GM13977 (cell line): ENCODE data around the gene ENTPD7.
"Not testable (repeated sequence)": the region's sequence is repeated elsewhere in the genome, so short reads cannot be mapped to it uniquely, and the experiment has no call there.

Source experiments
- DNase-seq: peaks from one replicate; pipeline ENCODE4 v3.0.0; 2012; ENCODE audit warnings: low spot score
- CTCF ChIP-seq: IDR thresholded peaks from 2 replicates; pipeline ENCODE4 v1.5.1; 2012; ENCODE audit warnings: mild to moderate bottlenecking, control low read depth; ENCODE audit not compliant: insufficient read depth; ENCODE audit errors: extremely low read depth, missing control alignments
- in situ Hi-C: fragments of 300-500 bp; cut with MboI; formaldehyde crosslinking; loops from one replicate; pipeline ENCODE4 v1.12.0; 2022; ENCODE audit warnings: low sequenced_read_pairs, low pct_unique_long_range_greater_than_20kb, mixed read lengths, inconsistent platforms; ENCODE audit not compliant: unreplicated experiment

Gene ENTPD7

GRCh38 chr10:99714446-99714845 is 55.1 kb downstream of the ENTPD7 start:
- in situ Hi-C loops, result loop anchor here (25.0 kb wide), 1 partner anchor 277 kb away; the partner anchor contains the start of gene GOT1
- no peak for TF ChIP-seq CTCF

GRCh38 chr10:99720387-99720786 is 61.1 kb downstream of the ENTPD7 start:
- TF ChIP-seq CTCF, result no peak
- in situ Hi-C loops, result loop anchor here (25.0 kb wide), 1 partner anchor 283 kb away; the partner anchor contains the start of gene GOT1

More at GRCh38 chr10:99714446-99714845, 55.1 kb downstream of the ENTPD7 start:
- no peak for DNase-seq

GRCh38 chr10:99730026-99730425 is 70.7 kb downstream of the ENTPD7 start:
- DNase-seq, result no peak
- in situ Hi-C loops, result no loop called here
- no peak for TF ChIP-seq CTCF

More at GRCh38 chr10:99720387-99720786, 61.1 kb downstream of the ENTPD7 start:
- DNase-seq, result no peak

- DNase-seq, result no peak
- in situ Hi-C loops, result no loop called here
- TF ChIP-seq CTCF, result no peak
Observed at GRCh38 chr10:99731306-99732032, 72.2 kb downstream of the ENTPD7 start.

GRCh38 chr10:99732033-99732842 is 72.9 kb downstream of the ENTPD7 start, which contains the start of the genes COX15 and CUTC:
COX15 (minus strand) TSS chr10:99732127; CDS start chr10:99732049, 78 bp downstream.
CUTC (plus strand) TSS chr10:99732234; CDS start chr10:99732349, 115 bp downstream.
- DNase-seq, result peak; percentile 92
- in situ Hi-C loops, result no loop called here
- TF ChIP-seq CTCF, result peak; percentile 43

GRCh38 chr10:99733366-99733765 is 74.1 kb downstream of the ENTPD7 start:
- no peak for TF ChIP-seq CTCF
- in situ Hi-C loops, result no loop called here
- no peak for DNase-seq

GRCh38 chr10:99734111-99734510 is 74.8 kb downstream of the ENTPD7 start:
- in situ Hi-C loops, result not testable (repeated sequence)

More at GRCh38 chr10:99734111-99734510, 74.8 kb downstream of the ENTPD7 start:
- not testable (repeated sequence) for DNase-seq
